OCI-LY7 (cell line): ENCODE measurements around the gene PAN3.

Experiments used
- EZH2phosphoT487 ChIP-seq: fragments of 200-600 bp; sonication (generic); IDR thresholded peaks from 2 replicates; pipeline ENCODE4 v1.6.1; 2018; ENCODE audit warnings: low read depth, borderline replicate concordance, mild to moderate bottlenecking, mixed run types, antibody characterized with exemption, low read length, moderate library complexity, mixed read lengths
- TF ChIP-seq, protein P1 (sequence below): fragments of 200-600 bp; sonication (generic); conservative IDR thresholded peaks from 2 replicates; pipeline ENCODE4 v1.5.1; 2014; ENCODE audit warnings: mild to moderate bottlenecking, antibody characterized with exemption, low read length, moderate library complexity, mixed read lengths

DNA sequence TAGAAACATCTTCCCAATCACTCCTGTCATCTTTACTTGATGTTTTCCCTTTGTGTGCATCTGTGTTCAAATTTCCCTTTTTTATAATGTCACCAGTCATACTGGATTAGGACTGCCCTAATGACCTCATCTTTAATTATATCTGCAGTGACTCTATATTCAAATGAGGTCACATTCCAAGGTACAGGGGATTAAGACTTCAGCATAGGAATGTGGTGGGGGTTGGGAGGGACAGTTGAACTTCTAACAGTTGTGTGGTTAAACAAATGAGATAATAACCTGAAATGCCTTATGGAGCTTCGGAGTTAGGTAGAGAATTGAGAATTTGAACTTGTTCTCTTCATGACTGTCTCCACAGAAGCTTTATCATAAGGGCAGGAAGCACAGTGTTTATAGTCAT lies 23.0 kb downstream of the PAN3 start:
- TF ChIP-seq, protein P1, sequence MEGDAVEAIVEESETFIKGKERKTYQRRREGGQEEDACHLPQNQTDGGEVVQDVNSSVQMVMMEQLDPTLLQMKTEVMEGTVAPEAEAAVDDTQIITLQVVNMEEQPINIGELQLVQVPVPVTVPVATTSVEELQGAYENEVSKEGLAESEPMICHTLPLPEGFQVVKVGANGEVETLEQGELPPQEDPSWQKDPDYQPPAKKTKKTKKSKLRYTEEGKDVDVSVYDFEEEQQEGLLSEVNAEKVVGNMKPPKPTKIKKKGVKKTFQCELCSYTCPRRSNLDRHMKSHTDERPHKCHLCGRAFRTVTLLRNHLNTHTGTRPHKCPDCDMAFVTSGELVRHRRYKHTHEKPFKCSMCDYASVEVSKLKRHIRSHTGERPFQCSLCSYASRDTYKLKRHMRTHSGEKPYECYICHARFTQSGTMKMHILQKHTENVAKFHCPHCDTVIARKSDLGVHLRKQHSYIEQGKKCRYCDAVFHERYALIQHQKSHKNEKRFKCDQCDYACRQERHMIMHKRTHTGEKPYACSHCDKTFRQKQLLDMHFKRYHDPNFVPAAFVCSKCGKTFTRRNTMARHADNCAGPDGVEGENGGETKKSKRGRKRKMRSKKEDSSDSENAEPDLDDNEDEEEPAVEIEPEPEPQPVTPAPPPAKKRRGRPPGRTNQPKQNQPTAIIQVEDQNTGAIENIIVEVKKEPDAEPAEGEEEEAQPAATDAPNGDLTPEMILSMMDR = no peak
- TF ChIP-seq EZH2phosphoT487 = no peak
